Lower lobe of right lung (tissue), 2 donors: Measurements from ENCODE around the gene ENDOG. TPM values are rescaled to one million over a fixed set of nuclear protein-coding genes. Genes with fewer than 3 reads are reported as not detected.

Experiments
- ATAC-seq, 2 donors: fragments of 200-7000 bp; cut with Tn5 transposase; one replicate each; pipeline ENCODE4 v1.9.1; 2020 to 2022; ENCODE audit warnings: mild to moderate bottlenecking in 2 of 2, moderate library complexity in 2 of 2
- DNase-seq: peaks from one replicate; pipeline ENCODE4 v3.0.0-alpha.2; 2020
- H3K27ac ChIP-seq: fragments of 200-600 bp; one replicate; pipeline ENCODE4 v1.8.0; 2022
- H3K27me3 ChIP-seq: fragments of 200-600 bp; one replicate; pipeline ENCODE4 v1.8.0; 2022; ENCODE audit warnings: low read depth
- H3K36me3 ChIP-seq: fragments of 200-600 bp; one replicate; pipeline ENCODE4 v1.8.0; 2022; ENCODE audit warnings: mild to moderate bottlenecking
- H3K4me1 ChIP-seq: fragments of 200-600 bp; one replicate; pipeline ENCODE4 v1.8.0; 2022
- H3K4me3 ChIP-seq: fragments of 200-600 bp; one replicate; pipeline ENCODE4 v1.8.0; 2022; ENCODE audit warnings: mild to moderate bottlenecking
- H3K9me3 ChIP-seq: fragments of 200-600 bp; one replicate; pipeline ENCODE4 v1.8.0; 2022
- CTCF ChIP-seq: fragments of 200-600 bp; IDR thresholded peaks from one replicate; pipeline ENCODE4 v1.8.0; 2022; ENCODE audit warnings: antibody characterized with exemption, mild to moderate bottlenecking
- intact Hi-C: fragments of 100-400 bp; cut with DNase I; formaldehyde crosslinking; loops from one replicate; pipeline ENCODE4 v1.11.0; 2022
- total RNA-seq: library from RNA; stranded (reverse); fragmentation: NEBNext Ultra II Directional; extraction: Animal tissue kit (Norgen Biotek cat#: 25700); gene quantifications from one replicate; pipeline ENCODE4 v1.2.1, GENCODE V29; 2021
- donor health status: DM: no; HTN: yes; CAD: no; lungs with severe emphysema.

ENDOG gene
- total RNA-seq, 1 donor from 2014 or later: 21.5 TPM

- intact Hi-C loops: no loop called here
- Histone ChIP-seq H3K27me3 (no peaks in the 10 kb centered on the region), H3K4me1 (peaks cover 16% of the 10 kb centered on the region), H3K4me3 (no peak overlapping the region), H3K9me3 (no peaks in the 10 kb centered on the region), H3K36me3 (peaks cover 41% of the 10 kb centered on the region), H3K27ac (no peak overlapping the region)
- ATAC-seq: no peak
- DNase-seq: no peak
- no peak for TF ChIP-seq CTCF
Measured at GRCh38 chr9:128828267-128828666, 10.0 kb downstream of the ENDOG start.

GRCh38 chr9:128828719-128829452 lies 10.6 kb downstream of the ENDOG start:
- TF ChIP-seq CTCF: no peak
- Histone ChIP-seq H3K4me3 (peak overlapping the region; percentile 81), H3K36me3 (peaks cover 35% of the 10 kb centered on the region), H3K27ac (peak overlapping the region; percentile 81), H3K9me3 (no peaks in the 10 kb centered on the region), H3K4me1 (peaks cover 16% of the 10 kb centered on the region), H3K27me3 (no peaks in the 10 kb centered on the region)
- no peak for ATAC-seq
- peak; percentile 12 for DNase-seq
- intact Hi-C loops: no loop called here

- peak; percentile 99 to 100 for ATAC-seq
- H3K4me3 ChIP-seq: peak within 1 kb of the TSS; percentile 81
- TF ChIP-seq CTCF: no peak
- H3K36me3 ChIP-seq: peaks cover 27% of the 10 kb centered on the region
- H3K9me3 ChIP-seq: no peaks in the 10 kb centered on the region
- peak; percentile 94 for DNase-seq
- peak within 1 kb of the TSS; percentile 81 for H3K27ac ChIP-seq
- intact Hi-C loops: no loop called here
- peaks cover 16% of the 10 kb centered on the region for H3K4me1 ChIP-seq
- no peaks in the 10 kb centered on the region for H3K27me3 ChIP-seq
Measured at GRCh38 chr9:128829477-128830251, 11.4 kb downstream of the ENDOG start, which contains the start of gene SPOUT1. SPOUT1 (minus strand) TSS chr9:128829794; CDS start chr9:128829780, 14 bp downstream.

- Histone ChIP-seq H3K27ac (no peak overlapping the region), H3K9me3 (no peaks in the 10 kb centered on the region), H3K4me3 (no peak overlapping the region), H3K4me1 (peaks cover 11% of the 10 kb centered on the region), H3K36me3 (no peaks in the 10 kb centered on the region), H3K27me3 (no peaks in the 10 kb centered on the region)
- ATAC-seq: no peak
- no peak for TF ChIP-seq CTCF
- intact Hi-C loops: no loop called here
- peak; percentile 25 for DNase-seq
Measured at GRCh38 chr9:128833696-128834095, 15.4 kb downstream of the ENDOG start.

- intact Hi-C loops: no loop called here
- H3K27me3 ChIP-seq: no peaks in the 10 kb centered on the region
- H3K4me1 ChIP-seq: no peaks in the 10 kb centered on the region
- ATAC-seq: no peak
- peak; percentile 38 for DNase-seq
- no peak overlapping the region for H3K27ac ChIP-seq
- TF ChIP-seq CTCF: no peak
- no peak overlapping the region for H3K4me3 ChIP-seq
- no peaks in the 10 kb centered on the region for H3K36me3 ChIP-seq
- no peaks in the 10 kb centered on the region for H3K9me3 ChIP-seq
Measured at GRCh38 chr9:128835246-128836210, 17.2 kb downstream of the ENDOG start.
